Body of pancreas (tissue), 4 donors: ENCODE measurements around the gene TMCO1. TPM values are rescaled to one million over a fixed set of nuclear protein-coding genes. Genes with fewer than 3 reads are reported as not detected.
"Not testable (repeated sequence)": the region's sequence is repeated elsewhere in the genome, so short reads cannot be mapped to it uniquely, and the experiment has no call there.

ENCODE experiments used
- ATAC-seq: fragments of 150-250 bp; one replicate; pipeline ENCODE4 v1.9.1; 2016
- DNase-seq, 4 donors: peaks; one replicate each; pipeline ENCODE4 v3.0.0-alpha.2; 2019
- H3K27ac ChIP-seq, 4 donors: fragments of 200-600 bp; sonication (generic); 1 replicate in 3 of 4; 2 replicates in 1 of 4; pipeline versions ENCODE4 v1.5.1 to v1.6.1; 2016 to 2019; ENCODE audit warnings: mild to moderate bottlenecking in 1 of 4, mixed read lengths in 1 of 4, moderate library complexity in 1 of 4
- H3K27me3 ChIP-seq, 2 donors: fragments of 200-600 bp; sonication (generic); one replicate each; pipeline ENCODE4 v1.6.0; 2016; ENCODE audit warnings: mild to moderate bottlenecking in 1 of 2
- H3K36me3 ChIP-seq, 2 donors: fragments of 200-600 bp; sonication (generic); replicated peaks in 1 of 2; 2 replicates each; pipeline ENCODE4 v1.5.1; 2016; ENCODE audit warnings: low read depth in 2 of 2; ENCODE audit not compliant: insufficient read depth in 1 of 2
- H3K4me1 ChIP-seq: fragments of 200-600 bp; sonication (generic); one replicate; pipeline ENCODE4 v1.6.0; 2016
- H3K4me3 ChIP-seq, 2 donors: fragments of 200-600 bp; sonication (generic); 1 replicate in 1 of 2; 2 replicates in 1 of 2; pipeline ENCODE4 v1.5.1; 2016 to 2019
- H3K9me3 ChIP-seq, 3 donors: fragments of 200-600 bp; sonication (generic); 1 replicate in 2 of 3; 2 replicates in 1 of 3; pipeline ENCODE4 v1.5.1; 2016
- POLR2A ChIP-seq, 3 donors: fragments of 450-650 bp; IDR thresholded peaks; one replicate each; pipeline ENCODE4 v1.6.1; 2016; ENCODE audit warnings: antibody characterized with exemption in 3 of 3, mild to moderate bottlenecking in 2 of 3
- WGBS, 2 donors: methylation state at CpG; one replicate each; pipeline ENCODE4 v1.1.5; 2017; 5-methylcytosine and 5-hydroxymethylcytosine counted together
- intact Hi-C: fragments of 100-400 bp; cut with DNase I; formaldehyde crosslinking; loops from one replicate; pipeline ENCODE4 v1.15.1; 2023
- total RNA-seq, 2 donors: library from RNA; depleted of rRNA; stranded (reverse); fragments of >200 nt; gene quantifications; one replicate each; pipeline ENCODE4 v1.1.0, GENCODE V29; 2016
- TF ChIP-seq, protein P1 (sequence below), 7 experiments: fragments of 450-650 bp in 4 of 7; fragments of 200-600 bp in 3 of 7; sonication (generic) in 3 of 7; IDR thresholded peaks; one replicate each; pipeline ENCODE4 v1.5.1; 2016 to 2019; ENCODE audit warnings: antibody characterized with exemption in 7 of 7

Gene TMCO1
- total RNA-seq, 2 donors from 2014 or later = 29.0 to 39.2 TPM

DNA sequence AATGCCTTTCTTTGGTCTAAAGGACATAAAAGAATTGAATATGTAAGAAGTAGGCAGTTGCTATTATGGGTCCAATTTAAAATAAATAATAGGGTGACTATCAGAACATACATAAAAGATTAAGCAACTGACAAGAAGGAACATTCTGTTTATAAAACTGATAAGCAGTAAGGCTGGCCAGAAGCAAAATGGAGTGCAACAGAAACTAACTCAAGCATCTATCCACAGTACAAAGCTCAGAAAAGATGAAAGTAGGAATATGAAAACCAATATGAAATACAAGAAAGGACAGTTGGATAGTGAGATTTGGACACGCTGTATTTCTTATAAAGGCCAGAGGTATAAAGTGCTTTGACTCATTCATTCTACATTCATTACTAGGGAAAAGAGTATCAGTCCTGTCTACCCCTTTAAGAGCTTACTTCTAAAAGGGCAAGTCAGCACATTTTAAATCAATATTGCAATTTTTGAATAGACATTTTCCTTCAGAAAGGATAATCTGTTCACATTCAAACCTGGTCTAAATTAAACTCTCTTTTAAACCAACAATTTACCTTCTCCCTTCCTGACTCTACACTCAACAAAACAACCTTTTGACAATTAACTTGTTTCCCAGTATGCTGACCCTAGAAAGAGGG, 84.7 kb downstream of the TMCO1 start:
- 30 to 92% methylated on average over 1 of the region's 1 CpG for WGBS, 2 donors
- no peak for DNase-seq
- Histone ChIP-seq H3K4me1 (peaks cover 10% of the 10 kb centered on the region), H3K36me3 (peaks cover 0 to 2% of the 10 kb centered on the region in 2 donors), H3K27ac (no peak overlapping the region), H3K4me3 (no peak overlapping the region), H3K9me3 (no peaks in the 10 kb centered on the region), H3K27me3 (no peaks in the 10 kb centered on the region)
- intact Hi-C loops = no loop called here
- no peak for ATAC-seq
- TF ChIP-seq, protein P1, sequence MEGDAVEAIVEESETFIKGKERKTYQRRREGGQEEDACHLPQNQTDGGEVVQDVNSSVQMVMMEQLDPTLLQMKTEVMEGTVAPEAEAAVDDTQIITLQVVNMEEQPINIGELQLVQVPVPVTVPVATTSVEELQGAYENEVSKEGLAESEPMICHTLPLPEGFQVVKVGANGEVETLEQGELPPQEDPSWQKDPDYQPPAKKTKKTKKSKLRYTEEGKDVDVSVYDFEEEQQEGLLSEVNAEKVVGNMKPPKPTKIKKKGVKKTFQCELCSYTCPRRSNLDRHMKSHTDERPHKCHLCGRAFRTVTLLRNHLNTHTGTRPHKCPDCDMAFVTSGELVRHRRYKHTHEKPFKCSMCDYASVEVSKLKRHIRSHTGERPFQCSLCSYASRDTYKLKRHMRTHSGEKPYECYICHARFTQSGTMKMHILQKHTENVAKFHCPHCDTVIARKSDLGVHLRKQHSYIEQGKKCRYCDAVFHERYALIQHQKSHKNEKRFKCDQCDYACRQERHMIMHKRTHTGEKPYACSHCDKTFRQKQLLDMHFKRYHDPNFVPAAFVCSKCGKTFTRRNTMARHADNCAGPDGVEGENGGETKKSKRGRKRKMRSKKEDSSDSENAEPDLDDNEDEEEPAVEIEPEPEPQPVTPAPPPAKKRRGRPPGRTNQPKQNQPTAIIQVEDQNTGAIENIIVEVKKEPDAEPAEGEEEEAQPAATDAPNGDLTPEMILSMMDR (IDR thresholded peaks at IDR 0.05) = no peak
- no peak for TF ChIP-seq POLR2A (IDR thresholded peaks at IDR 0.05)

- DNase-seq, H3K4me3 ChIP-seq, H3K4me1 ChIP-seq, ATAC-seq, intact Hi-C loops, H3K27me3 ChIP-seq, H3K9me3 ChIP-seq, H3K27ac ChIP-seq: not testable (repeated sequence)
- peaks cover 0 to 11% of the 10 kb centered on the region in 2 donors for H3K36me3 ChIP-seq
- 97 to 99% methylated on average over 4 of the region's 4 CpGs for WGBS, 2 donors
These were observed 87.9 kb downstream of the TMCO1 start for GRCh38 chr1:165680773-165681172.

GRCh38 chr1:165680303-165680702, 88.4 kb downstream of the TMCO1 start:
- peaks cover 0 to 11% of the 10 kb centered on the region in 2 donors for H3K36me3 ChIP-seq
- DNase-seq = no peak
- H3K27me3 ChIP-seq = no peaks in the 10 kb centered on the region
- H3K4me3 ChIP-seq = no peak overlapping the region
- intact Hi-C loops = no loop called here
- no peak for ATAC-seq
- no peaks in the 10 kb centered on the region for H3K9me3 ChIP-seq
- TF ChIP-seq, protein P1 (IDR thresholded peaks at IDR 0.05) = no peak
- no peak for TF ChIP-seq POLR2A (IDR thresholded peaks at IDR 0.05)
- WGBS, 2 donors = 69 to 77% methylated on average over 2 of the region's 2 CpGs
- no peak overlapping the region for H3K27ac ChIP-seq
- H3K4me1 ChIP-seq = peaks cover 10% of the 10 kb centered on the region

GRCh38 chr1:165679282-165680036, 89.2 kb downstream of the TMCO1 start:
- peaks cover 0 to 11% of the 10 kb centered on the region in 2 donors for H3K36me3 ChIP-seq
- 33 to 100% methylated on average over 1 of the region's 1 CpG for WGBS, 2 donors
- no peaks in the 10 kb centered on the region for H3K27me3 ChIP-seq
- H3K4me1 ChIP-seq = peaks cover 10% of the 10 kb centered on the region
- intact Hi-C loops = no loop called here
- no peak overlapping the region for H3K27ac ChIP-seq
- H3K9me3 ChIP-seq = no peaks in the 10 kb centered on the region
- no peak for TF ChIP-seq POLR2A (IDR thresholded peaks at IDR 0.05)
- TF ChIP-seq, protein P1 (IDR thresholded peaks at IDR 0.05) = no peak
- ATAC-seq (no peak), DNase-seq (no peak)
- no peak overlapping the region for H3K4me3 ChIP-seq

GRCh38 chr1:165678509-165678908, 90.2 kb downstream of the TMCO1 start:
- intact Hi-C loops = no loop called here
- H3K27ac ChIP-seq = no peak overlapping the region
- H3K9me3 ChIP-seq = no peaks in the 10 kb centered on the region
- H3K36me3 ChIP-seq = peaks cover 0 to 11% of the 10 kb centered on the region in 2 donors
- ATAC-seq = no peak
- peaks cover under 1% of the 10 kb centered on the region for H3K4me1 ChIP-seq
- no peak for TF ChIP-seq POLR2A (IDR thresholded peaks at IDR 0.05)
- TF ChIP-seq, protein P1 (IDR thresholded peaks at IDR 0.05) = no peak
- DNase-seq = no peak
- WGBS, 2 donors = 0 to 23% methylated on average over 2 of the region's 2 CpGs
- no peaks in the 10 kb centered on the region for H3K27me3 ChIP-seq
- no peak overlapping the region for H3K4me3 ChIP-seq

Other genes with a start within 250 kb of the TMCO1 start
- gene LRRC52, start 224.9 kb downstream of the TMCO1 start, total RNA-seq = not detected
- 10 to 100 TPM; 56.7 to 70.0 TPM for gene MGST3, start 137.6 kb downstream of the TMCO1 start, total RNA-seq
- gene ALDH9A1, start 70.3 kb downstream of the TMCO1 start, total RNA-seq = 10 to 100 TPM; 20.8 to 30.1 TPM
- 10 to 100 TPM; 23.3 to 27.4 TPM for gene UCK2, start 58.7 kb upstream of the TMCO1 start, total RNA-seq